A673 (cell line): ENCODE measurements around the gene ANK2. TPM values are rescaled to one million over a fixed set of nuclear protein-coding genes. Genes with fewer than 3 reads are reported as not detected.

Experiments used
- BruUV-seq: library from RNA; stranded (reverse); fragments of 400-500 nt; replicated peaks from 2 replicates; lab custom pipeline; 2021; lab: Mats Ljungman, UMichigan
- CTCF ChIA-PET: fragments of 300-600 bp; sonication (Branson Sonifier 250); formaldehyde crosslinking; loops from one replicate; lab custom pipeline; 2022; ENCODE audit warnings: antibody characterized with exemption; lab: Charles Lee
- POLR2A ChIA-PET: fragments of 300-600 bp; sonication (Branson Sonifier 250); formaldehyde crosslinking; loops from one replicate; lab custom pipeline; 2022; ENCODE audit warnings: antibody characterized with exemption; ENCODE audit not compliant: low non-redundant PET; lab: Charles Lee
- DNase-seq: peaks from one replicate; pipeline ENCODE4 v3.0.0-alpha.2; 2015; ENCODE audit warnings: low spot score
- H3K27ac ChIP-seq: fragments of 200-600 bp; sonication (generic); 2 replicates; pipeline ENCODE4 v1.5.1; 2016; ENCODE audit warnings: mixed run types, low read depth, mild to moderate bottlenecking, mixed read lengths, antibody characterized with exemption, low read length; ENCODE audit not compliant: poor library complexity, severe bottlenecking
- H3K27me3 ChIP-seq: fragments of 200-600 bp; sonication (generic); replicated peaks from 2 replicates; pipeline ENCODE4 v1.6.1; 2017; ENCODE audit warnings: mixed run types, low read depth, mild to moderate bottlenecking, mixed read lengths, antibody characterized with exemption, low read length; ENCODE audit not compliant: insufficient read depth, poor library complexity
- H3K36me3 ChIP-seq: fragments of 200-600 bp; sonication (generic); 2 replicates; pipeline ENCODE4 v1.6.1; 2016; ENCODE audit warnings: mixed run types, mild to moderate bottlenecking, mixed read lengths, antibody characterized with exemption, low read length; ENCODE audit not compliant: insufficient read depth, poor library complexity, severe bottlenecking
- H3K4me1 ChIP-seq: fragments of 200-600 bp; sonication (generic); 2 replicates; pipeline ENCODE4 v1.6.1; 2017; ENCODE audit warnings: mixed run types, mild to moderate bottlenecking, mixed read lengths, antibody characterized with exemption, low read length; ENCODE audit not compliant: insufficient read depth, poor library complexity, severe bottlenecking
- H3K4me3 ChIP-seq: fragments of 200-600 bp; sonication (generic); 2 replicates; pipeline ENCODE4 v1.5.1; 2016; ENCODE audit warnings: low read depth, mixed run types, mild to moderate bottlenecking, mixed read lengths, low read length; ENCODE audit not compliant: poor library complexity, severe bottlenecking
- H3K9me3 ChIP-seq: fragments of 200-600 bp; sonication (generic); 2 replicates; pipeline ENCODE4 v1.6.1; 2016; ENCODE audit warnings: mixed run types, low read depth, mild to moderate bottlenecking, mixed read lengths, antibody characterized with exemption, low read length; ENCODE audit not compliant: poor library complexity, severe bottlenecking
- CTCF ChIP-seq: fragments of 300-800, 200-600 bp; sonication (generic); conservative IDR thresholded peaks from 2 replicates; pipeline ENCODE4 v1.5.1; 2017; ENCODE audit warnings: low read depth, mild to moderate bottlenecking, antibody characterized with exemption, low read length, moderate library complexity, mixed read lengths
- EZH2 ChIP-seq: fragments of 200-600 bp; sonication (generic); IDR thresholded peaks from 2 replicates; pipeline ENCODE4 v1.6.1; 2017; ENCODE audit warnings: borderline replicate concordance, low read depth, mild to moderate bottlenecking, mixed read lengths, antibody characterized with exemption, low read length; ENCODE audit not compliant: poor library complexity, severe bottlenecking
- intact Hi-C: fragments of 100-400 bp; cut with micrococcal nuclease; formaldehyde crosslinking; loops from one replicate; pipeline ENCODE4 v1.10.0; 2022; ENCODE audit not compliant: unreplicated experiment
- total RNA-seq: library from RNA; stranded (reverse); gene quantifications from 2 replicates; pipeline ENCODE4 v1.2.3, GENCODE V29; 2021

The ANK2 gene
- total RNA-seq, 1 experiment from 2014 or later = 12.7 TPM

- H3K4me3 ChIP-seq = no peak overlapping the region
- CTCF ChIA-PET = no interaction called here
- H3K27ac ChIP-seq = no peak overlapping the region
- H3K9me3 ChIP-seq = no peaks in the 10 kb centered on the region
- no peaks in the 10 kb centered on the region for H3K27me3 ChIP-seq
- DNase-seq = no peak
- intact Hi-C loops = no loop called here
- POLR2A ChIA-PET = interaction anchor here (0.7 kb wide), 1 partner anchor 1142 kb away, joined by 3 read pairs; no protein-coding TSS in a partner anchor
- TF ChIP-seq EZH2 (no peak), CTCF (no peak)
- no peaks in the 10 kb centered on the region for H3K4me1 ChIP-seq
- no peaks in the 10 kb centered on the region for H3K36me3 ChIP-seq
- no TSS peak for BruUV-seq
Measured at GRCh38 chr4:113322736-113323135, 273.3 kb downstream of the ANK2 start.

DNA sequence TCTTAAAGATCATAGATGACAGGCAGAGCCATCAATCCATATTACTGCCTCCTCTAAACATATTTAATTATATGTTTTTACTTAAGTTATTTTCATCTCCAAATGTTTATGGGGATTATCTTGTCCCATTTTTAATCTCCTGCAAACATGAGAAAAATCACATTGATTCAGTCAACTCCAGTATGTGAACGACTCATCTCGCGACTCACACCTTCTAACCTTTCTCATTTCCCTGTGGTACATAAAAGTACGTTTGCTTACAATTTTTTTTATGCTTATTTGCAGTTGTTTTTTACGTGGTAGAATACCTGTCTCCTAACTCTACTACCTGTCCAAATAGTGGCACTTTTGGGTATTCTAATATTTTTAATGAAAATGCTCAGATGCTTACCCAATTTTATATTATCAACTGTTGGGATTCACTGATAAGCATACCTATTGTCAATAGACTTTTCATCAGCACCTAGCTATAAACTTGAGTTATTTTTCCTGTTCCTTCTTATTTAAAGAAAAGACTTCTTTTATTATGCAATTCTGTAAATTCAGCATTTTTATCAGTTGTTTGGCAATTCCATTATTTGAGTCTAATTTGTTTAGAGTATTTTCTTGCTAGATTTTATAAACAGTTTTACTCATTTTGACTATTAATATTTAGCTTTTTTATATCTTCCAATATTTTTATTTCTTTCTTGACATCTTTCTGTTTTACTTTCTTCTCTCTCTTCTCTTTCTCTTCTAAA, 276.6 kb downstream of the ANK2 start:
- no peaks in the 10 kb centered on the region for H3K9me3 ChIP-seq
- intact Hi-C loops = no loop called here
- ChIA-PET CTCF (no interaction called here), POLR2A (no interaction called here)
- H3K4me1 ChIP-seq = no peaks in the 10 kb centered on the region
- TF ChIP-seq EZH2 (no peak), CTCF (no peak)
- no peak overlapping the region for H3K27ac ChIP-seq
- H3K27me3 ChIP-seq = no peaks in the 10 kb centered on the region
- DNase-seq = no peak
- no TSS peak for BruUV-seq
- no peaks in the 10 kb centered on the region for H3K36me3 ChIP-seq
- H3K4me3 ChIP-seq = no peak overlapping the region

GRCh38 chr4:113327494-113327893, 278.0 kb downstream of the ANK2 start:
- POLR2A ChIA-PET = no interaction called here
- intact Hi-C loops = no loop called here

More at GRCh38 chr4:113327494-113327893, 278.0 kb downstream of the ANK2 start:
- H3K27ac ChIP-seq = no peak overlapping the region
- CTCF ChIA-PET = no interaction called here
- TF ChIP-seq EZH2 (no peak), CTCF (no peak)
- no peaks in the 10 kb centered on the region for H3K27me3 ChIP-seq
- H3K4me1 ChIP-seq = no peaks in the 10 kb centered on the region
- no peak overlapping the region for H3K4me3 ChIP-seq
- no peak for DNase-seq
- BruUV-seq = no TSS peak
- H3K36me3 ChIP-seq = no peaks in the 10 kb centered on the region
- H3K9me3 ChIP-seq = no peaks in the 10 kb centered on the region
